Keratinocyte (primary cell): ENCODE data around the gene STK38.

Experiments used
- CTCF ChIP-seq, 3 experiments: IDR thresholded peaks in 1 of 3; conservative IDR thresholded peaks in 1 of 3; optimal IDR thresholded peaks in 1 of 3; 2 replicates in 2 of 3; 3 replicates in 1 of 3; pipeline versions ENCODE3 to v1.5.1; 2011; ENCODE audit warnings: low read length in 3 of 3, mild to moderate bottlenecking in 3 of 3, moderate library complexity in 2 of 3, control low read depth in 1 of 3, inconsistent platforms in 1 of 3; ENCODE audit not compliant: insufficient read depth in 2 of 3; ENCODE audit errors: extremely low read depth in 1 of 3
- EZH2 ChIP-seq: IDR thresholded peaks from one replicate; pipeline ENCODE4 v1.6.1; 2012; ENCODE audit warnings: inconsistent platforms, mild to moderate bottlenecking, low read length, moderate library complexity

GRCh38 chr6:36504181-36504580 lies 43.1 kb downstream of the STK38 start:
- no peak for TF ChIP-seq CTCF (optimal IDR thresholded peaks at IDR 0.05 in 1 of 3, IDR thresholded peaks at IDR 0.05 in 1 of 3, conservative IDR thresholded peaks at IDR 0.05 in 1 of 3; ENCODE audit: extremely low read depth in 1 of 3, insufficient read depth in 2 of 3, low read length in 3 of 3)
- no peak for TF ChIP-seq EZH2
